ENCODE measurements around the gene APOL6. TPM values are rescaled to one million over a fixed set of nuclear protein-coding genes. Genes with fewer than 3 reads are reported as not detected.
"Not testable (repeated sequence)": the region's sequence is repeated elsewhere in the genome, so short reads cannot be mapped to it uniquely, and the experiment has no call there.

The APOL6 gene
- total and polyA plus RNA-seq, 7 experiments from 2014 or later: 18.8 to 99.8 (median 37.7) TPM

DNA sequence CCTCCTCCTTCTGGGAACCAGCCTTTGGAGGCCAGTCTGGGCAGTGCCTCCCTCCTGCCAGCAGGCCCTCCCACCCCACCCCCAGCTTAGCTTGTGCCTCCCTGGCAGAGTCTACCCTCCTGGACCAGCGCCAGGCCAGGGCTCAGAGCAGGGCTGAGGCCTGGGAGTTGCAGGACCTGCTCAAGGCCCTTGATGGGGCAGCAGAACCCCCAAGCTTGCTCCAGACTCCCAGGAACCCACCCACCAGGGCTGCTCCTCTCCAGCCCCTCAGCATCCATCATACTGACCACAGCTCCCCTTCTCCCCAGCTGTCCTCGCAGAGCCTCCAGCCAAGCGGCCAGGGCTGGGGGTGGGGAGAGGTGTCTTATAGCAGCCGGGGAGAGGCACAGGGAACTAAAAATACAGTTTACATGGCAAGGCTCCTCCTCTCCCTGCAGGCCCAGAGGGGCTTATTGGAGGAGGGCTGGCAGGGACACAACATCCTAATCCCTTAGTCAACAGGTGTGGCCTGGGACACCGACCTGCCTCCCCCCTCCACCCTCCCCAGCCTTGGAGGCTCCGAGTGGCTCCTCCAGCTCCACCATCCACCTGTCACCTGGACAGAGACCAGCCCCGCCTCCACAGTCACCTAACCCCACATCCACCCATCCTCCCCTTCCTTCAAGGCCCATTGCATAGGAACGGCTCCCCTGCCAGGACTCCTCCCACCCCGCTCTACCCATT is 25.9 kb upstream of the APOL6 start:
- no peak overlapping the region for H3K27ac ChIP-seq (ENCODE audit: low read depth, low read length)
- Mint-ChIP-seq H3K9me3 (peaks cover 0 to 2% (median 0%) of the 10 kb centered on the region in 11 donors), H3K36me3 (no peaks in the 10 kb centered on the region), H3K4me1 (peaks cover 0 to 13% (median 10%) of the 10 kb centered on the region in 7 donors), H3K27ac (no peak overlapping the region), H3K4me3 (no peak overlapping the region), H3K27me3 (peaks cover 0 to 14% (median 8%) of the 10 kb centered on the region in 5 donors)
- intact Hi-C loops (cut with micrococcal nuclease): loop anchor here (2.0 to 10.0 kb wide), 2 partner anchors 192 to 222 kb away; no protein-coding TSS in a partner anchor
- H3K4me3 ChIP-seq (ENCODE audit: low read length): no peak overlapping the region
- no peak for ATAC-seq
- POLR2A ChIA-PET: no interaction called here
- DNase-seq: no peak
- CTCF ChIA-PET: interaction anchor here (0.6 kb wide), 1 partner anchor 86 kb away, joined by 3 read pairs; no protein-coding TSS in a partner anchor
- H3K9me3 ChIP-seq (ENCODE audit: control insufficient read depth in 2 of 3, low read length in 3 of 3): no peaks in the 10 kb centered on the region
- peaks cover 0 to 5% of the 10 kb centered on the region in 2 donors for H3K4me1 ChIP-seq (ENCODE audit: control insufficient read depth in 2 of 2, insufficient read depth in 2 of 2, low read length in 2 of 2)
- H3K36me3 ChIP-seq (ENCODE audit: control insufficient read depth in 2 of 3, insufficient read depth in 3 of 3, low read length in 3 of 3): no peaks in the 10 kb centered on the region
- H3K27me3 ChIP-seq (ENCODE audit: control insufficient read depth in 2 of 2, insufficient read depth in 2 of 2, low read length in 2 of 2): no peaks in the 10 kb centered on the region

DNA sequence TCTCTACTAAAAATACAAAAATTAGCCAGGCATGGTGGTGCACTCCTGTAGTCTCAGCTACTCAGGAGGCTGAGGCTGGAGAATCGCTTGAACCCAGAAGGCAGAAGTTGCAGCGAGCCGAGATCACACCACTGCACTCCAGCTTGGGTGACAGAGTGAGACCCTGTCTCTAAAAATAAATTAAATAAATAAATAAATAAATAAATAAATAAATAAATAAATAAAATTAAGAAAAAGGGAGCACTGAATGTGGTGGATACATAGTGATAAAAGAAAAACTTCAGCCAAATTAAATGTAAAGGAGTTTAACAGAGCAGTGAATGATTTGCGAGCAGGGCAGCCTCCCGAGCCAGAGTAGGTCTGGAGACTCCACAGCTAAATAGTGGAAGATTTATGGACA is 24.4 kb upstream of the APOL6 start:
- H3K9me3 Mint-ChIP-seq; H3K36me3 ChIP-seq (ENCODE audit: control insufficient read depth in 2 of 3, insufficient read depth in 3 of 3, low read length in 3 of 3); H3K4me3 Mint-ChIP-seq; H3K27ac Mint-ChIP-seq; POLR2A ChIA-PET; H3K27ac ChIP-seq (ENCODE audit: low read depth, low read length); H3K4me3 ChIP-seq (ENCODE audit: low read length); H3K27me3 ChIP-seq (ENCODE audit: control insufficient read depth in 2 of 2, insufficient read depth in 2 of 2, low read length in 2 of 2); DNase-seq; H3K36me3 Mint-ChIP-seq; ATAC-seq; H3K9me3 ChIP-seq (ENCODE audit: control insufficient read depth in 2 of 3, low read length in 3 of 3); CTCF ChIA-PET: not testable (repeated sequence)
- peaks cover 0 to 10% of the 10 kb centered on the region in 2 donors for H3K4me1 ChIP-seq (ENCODE audit: control insufficient read depth in 2 of 2, insufficient read depth in 2 of 2, low read length in 2 of 2)
- peaks cover 0 to 14% (median 8%) of the 10 kb centered on the region in 5 donors for H3K27me3 Mint-ChIP-seq
- intact Hi-C loops (cut with micrococcal nuclease): loop anchor here (1.0 to 10.0 kb wide), 6 partner anchors 193 to 500 kb away; no protein-coding TSS in a partner anchor
- peaks cover 0 to 18% (median 15%) of the 10 kb centered on the region in 7 donors for H3K4me1 Mint-ChIP-seq

DNA sequence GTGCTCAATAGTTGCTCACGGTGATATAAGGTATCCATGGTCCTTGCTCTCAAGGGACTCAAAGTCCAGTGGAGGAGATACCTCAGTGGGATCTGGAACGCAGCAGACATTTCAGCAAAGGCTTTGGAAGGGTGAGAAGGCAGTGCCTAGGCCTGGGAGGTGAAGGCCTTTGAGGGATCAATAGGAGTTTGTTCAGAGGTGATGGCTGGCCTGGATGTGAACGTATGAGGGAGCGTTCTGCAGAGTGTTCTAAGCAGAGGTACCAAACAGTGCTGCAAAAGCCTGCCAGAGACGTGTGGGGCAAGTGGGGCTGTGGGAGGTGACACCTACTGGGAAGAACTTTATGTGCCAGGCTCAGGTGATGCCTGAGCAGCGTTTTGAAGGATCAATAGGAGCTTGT is 23.7 kb upstream of the APOL6 start:
- H3K27ac Mint-ChIP-seq: no peak overlapping the region
- intact Hi-C loops (cut with micrococcal nuclease): loop anchor here (10.0 kb wide), 1 partner anchor 220 kb away; no protein-coding TSS in a partner anchor
- ChIA-PET POLR2A (no interaction called here), CTCF (no interaction called here)
- no peaks in the 10 kb centered on the region for H3K27me3 ChIP-seq (ENCODE audit: control insufficient read depth in 2 of 2, insufficient read depth in 2 of 2, low read length in 2 of 2)
- peaks cover 0 to 2% (median 0%) of the 10 kb centered on the region in 11 donors for H3K9me3 Mint-ChIP-seq
- H3K27ac ChIP-seq (ENCODE audit: low read depth, low read length): no peak overlapping the region
- H3K4me3 Mint-ChIP-seq: peak overlapping the region in 1 of 10 donors; percentile 40
- ATAC-seq (no peak), DNase-seq (no peak)
- no peaks in the 10 kb centered on the region for H3K36me3 ChIP-seq (ENCODE audit: control insufficient read depth in 2 of 3, insufficient read depth in 3 of 3, low read length in 3 of 3)
- no peak overlapping the region for H3K4me3 ChIP-seq (ENCODE audit: low read length)
- no peaks in the 10 kb centered on the region for H3K9me3 ChIP-seq (ENCODE audit: control insufficient read depth in 2 of 3, low read length in 3 of 3)
- H3K36me3 Mint-ChIP-seq: peaks cover 0 to 1% (median 0%) of the 10 kb centered on the region in 5 donors
- peaks cover 0 to 10% of the 10 kb centered on the region in 2 donors for H3K4me1 ChIP-seq (ENCODE audit: control insufficient read depth in 2 of 2, insufficient read depth in 2 of 2, low read length in 2 of 2)
- H3K4me1 Mint-ChIP-seq: peaks cover 3 to 21% (median 18%) of the 10 kb centered on the region in 7 donors
- H3K27me3 Mint-ChIP-seq: peaks cover 0 to 14% (median 8%) of the 10 kb centered on the region in 5 donors

- H3K27me3 ChIP-seq (ENCODE audit: control insufficient read depth in 2 of 2, insufficient read depth in 2 of 2, low read length in 2 of 2): no peaks in the 10 kb centered on the region
- no peak overlapping the region for H3K27ac ChIP-seq (ENCODE audit: low read depth, low read length)
- DNase-seq (no peak), ATAC-seq (no peak)
- Mint-ChIP-seq H3K4me1 (peaks cover 8 to 30% (median 28%) of the 10 kb centered on the region in 7 donors), H3K27ac (no peak overlapping the region), H3K9me3 (peaks cover 0 to 3% (median 0%) of the 10 kb centered on the region in 11 donors), H3K36me3 (peaks cover 0 to 1% (median 0%) of the 10 kb centered on the region in 5 donors), H3K4me3 (peak overlapping the region in 3 of 10 donors; percentile 1 to 48 (median 14)), H3K27me3 (peaks cover 0 to 14% (median 8%) of the 10 kb centered on the region in 5 donors)
- H3K4me3 ChIP-seq (ENCODE audit: low read length): no peak overlapping the region
- H3K36me3 ChIP-seq (ENCODE audit: control insufficient read depth in 2 of 3, insufficient read depth in 3 of 3, low read length in 3 of 3): no peaks in the 10 kb centered on the region
- CTCF ChIA-PET: interaction anchor here (0.6 kb wide), 1 partner anchor 11 kb away, joined by 4 read pairs; no protein-coding TSS in a partner anchor
- H3K4me1 ChIP-seq (ENCODE audit: control insufficient read depth in 2 of 2, insufficient read depth in 2 of 2, low read length in 2 of 2): peaks cover 0 to 10% of the 10 kb centered on the region in 2 donors
- intact Hi-C loops (cut with micrococcal nuclease): loop anchor here (10.0 kb wide), 1 partner anchor 219 kb away; no protein-coding TSS in a partner anchor
- POLR2A ChIA-PET: interaction anchor here (0.6 to 1.5 kb wide), 2 partner anchors 10 to 22 kb away, joined by 3 to 4 read pairs; partner anchors contain the start of genes APOL6 and MB
- no peaks in the 10 kb centered on the region for H3K9me3 ChIP-seq (ENCODE audit: control insufficient read depth in 2 of 3, low read length in 3 of 3)
These were observed 22.3 kb upstream of the APOL6 start for GRCh38 chr22:35625763-35626432.

DNA sequence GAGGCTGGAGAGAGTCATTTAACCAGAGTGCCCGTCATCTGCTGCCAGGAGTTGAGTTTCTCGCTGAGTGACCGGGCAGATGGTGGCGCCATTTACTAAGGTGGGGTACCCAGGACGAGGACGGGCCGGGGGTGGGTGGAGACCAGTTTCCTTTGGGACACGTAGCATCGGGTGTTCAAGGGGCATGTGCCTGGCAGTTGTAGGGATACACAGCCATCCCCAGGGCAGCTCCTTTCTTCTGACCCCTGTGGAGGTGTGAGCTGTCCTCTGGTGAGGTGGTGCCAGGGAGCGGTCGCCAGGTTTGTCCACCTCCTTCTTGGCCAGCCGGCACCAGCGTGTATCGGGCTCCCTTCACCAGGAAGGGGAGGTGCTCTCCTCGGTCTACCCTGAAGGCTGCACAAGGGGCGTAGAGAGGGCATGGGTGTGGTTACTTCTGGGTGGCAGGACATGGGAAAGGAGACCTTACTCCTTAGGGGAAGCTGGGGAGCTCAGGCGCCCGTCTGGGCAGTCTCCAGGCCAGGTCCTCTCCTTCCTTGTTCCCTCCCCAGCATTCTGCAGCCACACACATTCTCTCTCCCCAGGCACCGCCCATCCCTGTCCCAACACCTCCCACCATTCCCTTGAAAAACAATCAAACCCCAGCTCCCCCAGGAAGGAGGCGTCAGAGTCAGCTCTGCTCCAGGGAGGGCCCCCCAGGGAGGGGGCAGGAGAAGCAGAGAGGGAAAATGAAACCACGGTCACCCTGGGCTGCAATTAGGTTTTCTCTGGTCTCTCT is 20.8 kb upstream of the APOL6 start:
- ATAC-seq (peak; percentile 42), DNase-seq (peak in 5 of 9 donors; percentile 14 to 49 (median 34))
- Histone ChIP-seq H3K4me1 (ENCODE audit: control insufficient read depth in 2 of 2, insufficient read depth in 2 of 2, low read length in 2 of 2) (peaks cover 0 to 10% of the 10 kb centered on the region in 2 donors), H3K27me3 (ENCODE audit: control insufficient read depth in 2 of 2, insufficient read depth in 2 of 2, low read length in 2 of 2) (no peaks in the 10 kb centered on the region), H3K36me3 (ENCODE audit: control insufficient read depth in 2 of 3, insufficient read depth in 3 of 3, low read length in 3 of 3) (no peaks in the 10 kb centered on the region), H3K4me3 (ENCODE audit: low read length) (peak overlapping the region; percentile 55), H3K27ac (ENCODE audit: low read depth, low read length) (no peak overlapping the region), H3K9me3 (ENCODE audit: control insufficient read depth in 2 of 3, low read length in 3 of 3) (no peaks in the 10 kb centered on the region)
- Mint-ChIP-seq H3K27me3 (peaks cover 0 to 14% (median 8%) of the 10 kb centered on the region in 5 donors), H3K4me1 (peaks cover 8 to 30% (median 28%) of the 10 kb centered on the region in 7 donors), H3K9me3 (peaks cover 0 to 3% (median 0%) of the 10 kb centered on the region in 11 donors), H3K36me3 (peaks cover 0 to 1% (median 0%) of the 10 kb centered on the region in 5 donors), H3K4me3 (peak overlapping the region; percentile 53 to 86 (median 73)), H3K27ac (peak overlapping the region in 7 of 9 donors; percentile 28 to 93 (median 64))
- ChIA-PET POLR2A (interaction anchor here (0.7 to 1.5 kb wide), 2 partner anchors 11 to 20 kb away, joined by 4 read pairs; partner anchors contain the start of genes APOL6 and MB), CTCF (interaction anchor here (0.7 to 1.8 kb wide), 8 partner anchors 97 to 497 kb away, joined by 3 to 9 read pairs (median 4); no protein-coding TSS in a partner anchor)
- intact Hi-C loops (cut with micrococcal nuclease): loop anchor here (1.0 to 10.0 kb wide), 5 partner anchors 112 to 497 kb away; no protein-coding TSS in a partner anchor

GRCh38 chr22:35628732-35629131 is 19.5 kb upstream of the APOL6 start:
- peaks cover 15 to 35% (median 29%) of the 10 kb centered on the region in 7 donors for H3K4me1 Mint-ChIP-seq
- no peak overlapping the region for H3K27ac ChIP-seq (ENCODE audit: low read depth, low read length)
- CTCF ChIA-PET: no interaction called here
- H3K4me3 Mint-ChIP-seq: peak overlapping the region in 1 of 10 donors; percentile 9
- intact Hi-C loops (cut with micrococcal nuclease): loop anchor here (10.0 kb wide), 1 partner anchor 216 kb away; no protein-coding TSS in a partner anchor
- peaks cover 0 to 14% (median 7%) of the 10 kb centered on the region in 5 donors for H3K27me3 Mint-ChIP-seq
- peak overlapping the region in 1 of 9 donors; percentile 34 for H3K27ac Mint-ChIP-seq
- H3K9me3 Mint-ChIP-seq: peaks cover 0 to 3% (median 0%) of the 10 kb centered on the region in 11 donors
- no peaks in the 10 kb centered on the region for H3K36me3 ChIP-seq (ENCODE audit: control insufficient read depth in 2 of 3, insufficient read depth in 3 of 3, low read length in 3 of 3)
- H3K4me3 ChIP-seq (ENCODE audit: low read length): no peak overlapping the region
- no peaks in the 10 kb centered on the region for H3K9me3 ChIP-seq (ENCODE audit: control insufficient read depth in 2 of 3, low read length in 3 of 3)
- POLR2A ChIA-PET: no interaction called here
- no peak for DNase-seq
- no peaks in the 10 kb centered on the region for H3K27me3 ChIP-seq (ENCODE audit: control insufficient read depth in 2 of 2, insufficient read depth in 2 of 2, low read length in 2 of 2)
- no peak for ATAC-seq
- peaks cover 0 to 10% of the 10 kb centered on the region in 2 donors for H3K4me1 ChIP-seq (ENCODE audit: control insufficient read depth in 2 of 2, insufficient read depth in 2 of 2, low read length in 2 of 2)
- peaks cover 0 to 1% (median 0%) of the 10 kb centered on the region in 5 donors for H3K36me3 Mint-ChIP-seq
